Measurements from ENCODE around the gene SMPD3. TPM values are rescaled to one million over a fixed set of nuclear protein-coding genes. Genes with fewer than 3 reads are reported as not detected.
A peak's percentile ranks its signal among the peaks of the same experiment; 100 is the strongest.

Gene SMPD3
- total and polyA plus RNA-seq, 9 of the 15 experiments (the other 6 are each of a cell fraction or from before 2014, with no cell fraction given) = 0.03 to 1.2 (median 0.18) TPM

GRCh38 chr16:68488554-68488953 lies 40.2 kb upstream of the SMPD3 start (continued):
- TF ChIP-seq ZNF407 (IDR thresholded peaks at IDR 0.05; ENCODE audit: low read depth) = no peak
- TF ChIP-seq ZNF263 (CRISPR knock-in tag; IDR thresholded peaks at IDR 0.05; ENCODE audit: borderline replicate concordance) = no peak
- peak; percentile 80 for TF ChIP-seq RFX1 (IDR thresholded peaks at IDR 0.05)
- TF ChIP-seq DEAF1 (CRISPR knock-in tag; IDR thresholded peaks at IDR 0.05) = no peak
- TF ChIP-seq SMARCA4 (IDR thresholded peaks at IDR 0.05) = no peak
- TF ChIP-seq NRF1 (conservative IDR thresholded peaks at IDR 0.05 in 1 of 2, IDR thresholded peaks at IDR 0.05 in 1 of 2) = no peak
- TF ChIP-seq ZNF175 (CRISPR knock-in tag; IDR thresholded peaks at IDR 0.05; ENCODE audit: low read depth) = no peak
- TF ChIP-seq ATF6 (CRISPR knock-in tag; IDR thresholded peaks at IDR 0.05) = no peak
- TF ChIP-seq HIVEP1 (CRISPR knock-in tag; IDR thresholded peaks at IDR 0.05) = no peak
